ENCODE measurements around the gene ERCC6L2. TPM values are rescaled to one million over a fixed set of nuclear protein-coding genes. Genes with fewer than 3 reads are reported as not detected.

ERCC6L2 gene
- polyA plus RNA-seq, 1 donor from 2014 or later = 72.6 TPM

- H3K27me3 ChIP-seq (ENCODE audit: insufficient read depth, low read depth, low read length) = no peaks in the 10 kb centered on the region
- TF ChIP-seq POLR2AphosphoS5 (IDR thresholded peaks at IDR 0.05) (no peak), CTCF (IDR thresholded peaks at IDR 0.05; ENCODE audit: poor library complexity, severe bottlenecking) (no peak), SMC3 (conservative IDR thresholded peaks at IDR 0.05; ENCODE audit: poor library complexity) (no peak), TAF1 (IDR thresholded peaks at IDR 0.05; ENCODE audit: low read depth) (no peak), EP300 (conservative IDR thresholded peaks at IDR 0.05; ENCODE audit: poor library complexity, severe bottlenecking) (no peak), RAD21 (conservative IDR thresholded peaks at IDR 0.05) (no peak), REST (IDR thresholded peaks at IDR 0.05; ENCODE audit: borderline replicate concordance) (no peak), EZH2 (IDR thresholded peaks at IDR 0.05; ENCODE audit: borderline replicate concordance, insufficient read depth, low read length, poor library complexity, severe bottlenecking) (no peak), MXI1 (conservative IDR thresholded peaks at IDR 0.05; ENCODE audit: poor library complexity, severe bottlenecking) (no peak)
- H4K20me1 ChIP-seq (ENCODE audit: insufficient read depth) = no peaks in the 10 kb centered on the region
- H3K27ac ChIP-seq (ENCODE audit: low read length) = no peak overlapping the region
- H3K4me3 ChIP-seq (ENCODE audit: low read length) = no peak overlapping the region
- no peak overlapping the region for H3K4me2 ChIP-seq (ENCODE audit: low read length)
- no peaks in the 10 kb centered on the region for H3K9me2 ChIP-seq (ENCODE audit: insufficient read depth, low read length)
- peaks cover 23% of the 10 kb centered on the region for H3K79me2 ChIP-seq (replicated peaks; ENCODE audit: insufficient read depth, low read length)
- H3K36me3 ChIP-seq (ENCODE audit: insufficient read depth, low read length) = no peaks in the 10 kb centered on the region
- H2AFZ ChIP-seq (ENCODE audit: low read depth, low read length) = no peak overlapping the region
- no peaks in the 10 kb centered on the region for H3K9me3 ChIP-seq (ENCODE audit: low read length)
- H3F3A ChIP-seq (ENCODE audit: insufficient read depth, low read length, poor library complexity, severe bottlenecking) = no peaks in the 10 kb centered on the region
- no peak overlapping the region for H3K9ac ChIP-seq (ENCODE audit: low read length)
These were observed 5.1 kb upstream of the ERCC6L2 start for GRCh38 chr9:95870352-95870751.

GRCh38 chr9:95870906-95871305 lies 4.6 kb upstream of the ERCC6L2 start:
- Histone ChIP-seq H3K36me3 (ENCODE audit: insufficient read depth, low read length) (no peaks in the 10 kb centered on the region), H3K27ac (ENCODE audit: low read length) (no peak overlapping the region), H2AFZ (ENCODE audit: low read depth, low read length) (no peak overlapping the region), H3F3A (ENCODE audit: insufficient read depth, low read length, poor library complexity, severe bottlenecking) (no peaks in the 10 kb centered on the region), H3K4me2 (ENCODE audit: low read length) (no peak overlapping the region), H4K20me1 (ENCODE audit: insufficient read depth) (no peaks in the 10 kb centered on the region), H3K9me2 (ENCODE audit: insufficient read depth, low read length) (no peaks in the 10 kb centered on the region), H3K79me2 (replicated peaks; ENCODE audit: insufficient read depth, low read length) (peaks cover 23% of the 10 kb centered on the region), H3K9ac (ENCODE audit: low read length) (no peak overlapping the region), H3K9me3 (ENCODE audit: low read length) (no peaks in the 10 kb centered on the region), H3K27me3 (ENCODE audit: insufficient read depth, low read depth, low read length) (no peaks in the 10 kb centered on the region), H3K4me3 (ENCODE audit: low read length) (no peak overlapping the region)
- no peak for TF ChIP-seq CTCF (IDR thresholded peaks at IDR 0.05; ENCODE audit: poor library complexity, severe bottlenecking)
- no peak for TF ChIP-seq POLR2AphosphoS5 (IDR thresholded peaks at IDR 0.05)
- TF ChIP-seq TAF1 (IDR thresholded peaks at IDR 0.05; ENCODE audit: low read depth) = no peak
- TF ChIP-seq EZH2 (IDR thresholded peaks at IDR 0.05; ENCODE audit: borderline replicate concordance, insufficient read depth, low read length, poor library complexity, severe bottlenecking) = no peak
- no peak for TF ChIP-seq REST (IDR thresholded peaks at IDR 0.05; ENCODE audit: borderline replicate concordance)
- TF ChIP-seq SMC3 (conservative IDR thresholded peaks at IDR 0.05; ENCODE audit: poor library complexity) = no peak
- TF ChIP-seq RAD21 (conservative IDR thresholded peaks at IDR 0.05) = no peak
- no peak for TF ChIP-seq EP300 (conservative IDR thresholded peaks at IDR 0.05; ENCODE audit: poor library complexity, severe bottlenecking)
- TF ChIP-seq MXI1 (conservative IDR thresholded peaks at IDR 0.05; ENCODE audit: poor library complexity, severe bottlenecking) = no peak

All from neural cell (in vitro differentiated cells).